Activated CD8-positive, alpha-beta memory T cell treated with anti-CD3 and anti-CD28 coated beads, Interleukin-2, amount 50 U/mL, for 1 hour (primary cell): ENCODE results near the gene BCL2L1.

Source experiments
- DNase-seq: peaks from one replicate; pipeline ENCODE4 v3.0.0-alpha.2; 2020; ENCODE audit errors: extremely low read depth

BCL2L1 gene

GRCh38 chr20:31723319-31724078 lies 831 bp upstream of the BCL2L1 start:
- DNase-seq = peak; percentile 91

GRCh38 chr20:31723069-31723318 lies 326 bp upstream of the BCL2L1 start:
- no peak for DNase-seq

GRCh38 chr20:31721408-31722256 lies 1.0 kb downstream of the BCL2L1 start:
- no peak for DNase-seq

- DNase-seq = no peak
Measured at GRCh38 chr20:31720486-31721407, 1.9 kb downstream of the BCL2L1 start.

GRCh38 chr20:31719644-31720485 lies 2.8 kb downstream of the BCL2L1 start:
- no peak for DNase-seq

GRCh38 chr20:31718952-31719643 lies 3.6 kb downstream of the BCL2L1 start:
- no peak for DNase-seq

GRCh38 chr20:31717478-31718201 lies 5.0 kb downstream of the BCL2L1 start:
- DNase-seq = no peak

- no peak for DNase-seq
Measured at GRCh38 chr20:31716818-31717477, 5.7 kb downstream of the BCL2L1 start.

GRCh38 chr20:31716351-31716750 lies 6.3 kb downstream of the BCL2L1 start:
- DNase-seq = no peak

- no peak for DNase-seq
Measured at GRCh38 chr20:31715766-31716165, 6.9 kb downstream of the BCL2L1 start.

- no peak for DNase-seq
Measured at GRCh38 chr20:31713312-31714273, 9.1 kb downstream of the BCL2L1 start.

- no peak for DNase-seq
Measured at GRCh38 chr20:31712564-31713311, 9.9 kb downstream of the BCL2L1 start.

GRCh38 chr20:31712112-31712553 lies 10.5 kb downstream of the BCL2L1 start:
- no peak for DNase-seq

- no peak for DNase-seq
Measured at GRCh38 chr20:31711179-31712111, 11.2 kb downstream of the BCL2L1 start.

GRCh38 chr20:31710423-31711108 lies 12.1 kb downstream of the BCL2L1 start:
- no peak for DNase-seq

- DNase-seq = no peak
Measured at GRCh38 chr20:31709939-31710338, 12.7 kb downstream of the BCL2L1 start.
